Measurements from ENCODE around the gene LMO1.

LMO1 gene

DNA sequence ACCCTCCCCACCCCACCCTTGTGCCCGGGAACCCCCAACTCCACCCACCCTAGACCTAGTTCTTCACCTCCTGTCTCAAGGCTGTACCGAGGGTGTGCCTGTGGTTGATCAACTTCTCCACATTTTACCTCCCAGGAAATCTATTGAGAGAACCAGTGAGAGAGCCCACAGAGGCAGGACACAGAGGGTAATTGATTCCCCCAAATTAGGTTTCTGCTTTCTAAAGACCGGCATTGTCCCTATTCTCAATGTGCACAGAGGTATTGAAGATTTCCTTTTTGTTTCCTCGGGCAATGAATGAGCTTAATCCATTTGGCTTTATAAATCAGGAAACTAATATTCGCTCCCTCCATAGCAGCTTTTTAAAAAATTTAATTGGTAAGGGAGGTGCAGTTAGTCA is 6.0 kb upstream of the LMO1 start:
- TF ChIP-seq TAF1 (IDR thresholded peaks at IDR 0.05; ENCODE audit: low read depth) (no peak), CREB1 (IDR thresholded peaks at IDR 0.05; ENCODE audit: low read depth) (no peak), FOXM1 (IDR thresholded peaks at IDR 0.05; ENCODE audit: borderline replicate concordance, low read depth) (no peak), YY1 (IDR thresholded peaks at IDR 0.05; ENCODE audit: low read depth) (no peak), EP300 (IDR thresholded peaks at IDR 0.05; ENCODE audit: borderline replicate concordance) (no peak), TCF12 (IDR thresholded peaks at IDR 0.05; ENCODE audit: low read depth) (no peak), RAD21 (IDR thresholded peaks at IDR 0.05; ENCODE audit: low read depth) (no peak), NFIC (IDR thresholded peaks at IDR 0.05) (no peak), EGR1 (IDR thresholded peaks at IDR 0.05) (no peak), ZBTB7A (IDR thresholded peaks at IDR 0.05; ENCODE audit: low read depth) (no peak)
- TF ChIP-seq, protein P1, sequence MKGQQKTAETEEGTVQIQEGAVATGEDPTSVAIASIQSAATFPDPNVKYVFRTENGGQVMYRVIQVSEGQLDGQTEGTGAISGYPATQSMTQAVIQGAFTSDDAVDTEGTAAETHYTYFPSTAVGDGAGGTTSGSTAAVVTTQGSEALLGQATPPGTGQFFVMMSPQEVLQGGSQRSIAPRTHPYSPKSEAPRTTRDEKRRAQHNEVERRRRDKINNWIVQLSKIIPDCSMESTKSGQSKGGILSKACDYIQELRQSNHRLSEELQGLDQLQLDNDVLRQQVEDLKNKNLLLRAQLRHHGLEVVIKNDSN (IDR thresholded peaks at IDR 0.05), result no peak
- TF ChIP-seq, protein P2, sequence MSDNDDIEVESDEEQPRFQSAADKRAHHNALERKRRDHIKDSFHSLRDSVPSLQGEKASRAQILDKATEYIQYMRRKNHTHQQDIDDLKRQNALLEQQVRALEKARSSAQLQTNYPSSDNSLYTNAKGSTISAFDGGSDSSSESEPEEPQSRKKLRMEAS (IDR thresholded peaks at IDR 0.05), result no peak
- TF ChIP-seq, protein P3, sequence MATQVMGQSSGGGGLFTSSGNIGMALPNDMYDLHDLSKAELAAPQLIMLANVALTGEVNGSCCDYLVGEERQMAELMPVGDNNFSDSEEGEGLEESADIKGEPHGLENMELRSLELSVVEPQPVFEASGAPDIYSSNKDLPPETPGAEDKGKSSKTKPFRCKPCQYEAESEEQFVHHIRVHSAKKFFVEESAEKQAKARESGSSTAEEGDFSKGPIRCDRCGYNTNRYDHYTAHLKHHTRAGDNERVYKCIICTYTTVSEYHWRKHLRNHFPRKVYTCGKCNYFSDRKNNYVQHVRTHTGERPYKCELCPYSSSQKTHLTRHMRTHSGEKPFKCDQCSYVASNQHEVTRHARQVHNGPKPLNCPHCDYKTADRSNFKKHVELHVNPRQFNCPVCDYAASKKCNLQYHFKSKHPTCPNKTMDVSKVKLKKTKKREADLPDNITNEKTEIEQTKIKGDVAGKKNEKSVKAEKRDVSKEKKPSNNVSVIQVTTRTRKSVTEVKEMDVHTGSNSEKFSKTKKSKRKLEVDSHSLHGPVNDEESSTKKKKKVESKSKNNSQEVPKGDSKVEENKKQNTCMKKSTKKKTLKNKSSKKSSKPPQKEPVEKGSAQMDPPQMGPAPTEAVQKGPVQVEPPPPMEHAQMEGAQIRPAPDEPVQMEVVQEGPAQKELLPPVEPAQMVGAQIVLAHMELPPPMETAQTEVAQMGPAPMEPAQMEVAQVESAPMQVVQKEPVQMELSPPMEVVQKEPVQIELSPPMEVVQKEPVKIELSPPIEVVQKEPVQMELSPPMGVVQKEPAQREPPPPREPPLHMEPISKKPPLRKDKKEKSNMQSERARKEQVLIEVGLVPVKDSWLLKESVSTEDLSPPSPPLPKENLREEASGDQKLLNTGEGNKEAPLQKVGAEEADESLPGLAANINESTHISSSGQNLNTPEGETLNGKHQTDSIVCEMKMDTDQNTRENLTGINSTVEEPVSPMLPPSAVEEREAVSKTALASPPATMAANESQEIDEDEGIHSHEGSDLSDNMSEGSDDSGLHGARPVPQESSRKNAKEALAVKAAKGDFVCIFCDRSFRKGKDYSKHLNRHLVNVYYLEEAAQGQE (IDR thresholded peaks at IDR 0.05; ENCODE audit: low read depth), result no peak

DNA sequence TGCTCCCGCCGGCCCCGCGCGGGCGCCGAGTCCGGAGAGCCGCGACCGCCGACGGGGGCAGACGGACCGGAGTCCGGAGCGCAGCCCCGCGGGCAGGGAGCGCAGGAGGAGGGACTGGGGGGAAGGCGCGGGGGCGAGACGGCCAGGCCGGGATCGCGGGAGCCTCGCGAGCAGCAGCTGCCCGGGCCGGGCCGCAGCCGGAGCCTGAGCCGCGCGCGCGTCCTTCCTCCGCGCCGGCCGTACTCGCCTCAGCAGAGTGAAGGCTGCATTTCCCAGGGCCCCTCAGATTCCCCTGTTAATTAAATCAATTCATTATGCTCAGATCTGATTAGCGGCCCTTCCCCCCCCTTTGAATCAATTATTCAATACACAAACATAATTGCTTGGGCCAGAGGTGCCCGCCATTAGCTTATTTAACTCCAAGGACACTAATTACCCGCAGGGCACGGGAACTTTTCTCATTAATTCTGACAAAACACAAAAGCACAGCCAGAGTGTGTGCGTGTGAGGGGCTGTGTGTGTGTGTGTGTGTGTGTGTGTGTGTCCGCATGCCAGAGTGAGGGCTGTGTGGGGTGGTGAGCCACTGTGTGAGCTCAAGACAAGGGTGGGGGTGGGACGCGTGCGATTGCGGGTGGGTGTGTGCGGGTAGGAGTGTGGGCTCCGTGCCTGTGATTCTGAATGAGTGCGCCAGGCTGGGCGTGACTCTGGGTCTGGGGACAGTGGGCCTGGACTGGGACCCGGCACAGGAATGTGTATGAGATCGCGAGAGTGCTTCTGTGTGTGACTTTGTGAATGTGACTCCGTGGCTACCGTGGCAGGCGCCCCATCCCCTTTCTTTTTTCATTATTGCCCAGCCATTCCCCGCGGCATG is 5.1 kb upstream of the LMO1 start:
- TF ChIP-seq CEBPB (IDR thresholded peaks at IDR 0.05) (no peak), TEAD4 (IDR thresholded peaks at IDR 0.05) (no peak), YY1 (IDR thresholded peaks at IDR 0.05; ENCODE audit: low read depth) (no peak)
- TF ChIP-seq, protein P3 (IDR thresholded peaks at IDR 0.05; ENCODE audit: low read depth), result no peak

DNA sequence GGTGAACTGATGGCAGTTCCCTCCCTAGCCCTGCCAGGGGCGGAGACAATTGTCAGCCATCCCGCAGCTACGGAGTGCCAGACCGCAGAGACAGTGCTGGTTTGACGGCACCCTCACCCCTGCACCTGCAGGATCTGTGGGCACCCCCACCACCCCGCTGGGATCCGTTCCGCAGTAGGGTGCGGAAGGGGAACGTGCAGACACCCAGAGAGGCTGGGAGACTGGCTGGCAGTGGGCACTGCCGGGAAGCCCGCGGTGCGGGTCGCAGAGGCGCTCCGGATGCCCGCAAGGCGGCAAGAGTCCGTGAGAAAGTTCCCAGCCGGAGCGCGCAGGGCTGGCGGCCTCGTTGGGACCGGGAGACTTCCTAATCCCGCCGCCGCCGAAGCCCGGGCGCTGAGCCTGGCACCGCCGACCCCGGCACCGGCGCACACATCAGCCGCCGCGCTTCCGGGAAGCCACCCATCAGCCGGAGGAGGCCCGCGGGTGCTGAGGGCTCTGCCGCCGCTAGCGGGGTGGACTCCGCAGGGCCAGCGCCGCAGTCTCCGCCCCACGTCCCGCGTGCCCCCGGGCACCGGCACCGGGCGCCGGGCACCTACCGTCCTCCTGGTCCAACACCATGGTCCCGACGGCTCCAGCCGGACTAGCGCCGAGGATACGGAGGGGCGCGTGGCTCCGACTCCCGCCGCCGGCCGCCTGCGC is 4.3 kb upstream of the LMO1 start:
- no peak for TF ChIP-seq ZBTB7A (IDR thresholded peaks at IDR 0.05; ENCODE audit: low read depth)
- TF ChIP-seq, protein P3 (IDR thresholded peaks at IDR 0.05; ENCODE audit: low read depth), result no peak
- TF ChIP-seq CREB1 (IDR thresholded peaks at IDR 0.05; ENCODE audit: low read depth), result no peak

DNA sequence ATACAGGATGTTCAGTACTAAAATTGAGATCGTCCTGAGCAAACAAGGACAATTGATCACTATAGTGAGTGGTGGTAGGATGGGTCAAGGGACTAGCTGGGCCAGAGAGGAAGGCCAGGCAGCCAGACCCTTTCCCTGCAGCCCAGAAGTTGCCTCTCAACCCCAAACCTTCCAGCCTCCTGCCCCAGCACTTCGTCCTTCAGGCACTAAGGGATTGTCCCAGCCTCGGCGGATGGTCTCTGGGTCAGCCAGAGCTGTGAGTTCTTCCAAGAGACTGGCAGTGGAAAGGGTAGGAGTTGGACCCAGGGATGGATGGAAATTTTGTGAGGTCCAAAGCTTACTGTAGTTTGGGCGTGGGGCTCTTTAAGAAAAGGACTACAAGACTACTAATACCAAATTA is 3.6 kb upstream of the LMO1 start:
- TF ChIP-seq TCF12 (IDR thresholded peaks at IDR 0.05; ENCODE audit: low read depth) (no peak), TEAD4 (IDR thresholded peaks at IDR 0.05) (no peak), YY1 (IDR thresholded peaks at IDR 0.05; ENCODE audit: low read depth) (no peak), CREB1 (IDR thresholded peaks at IDR 0.05; ENCODE audit: low read depth) (no peak), NFIC (IDR thresholded peaks at IDR 0.05) (no peak), FOXM1 (IDR thresholded peaks at IDR 0.05; ENCODE audit: borderline replicate concordance, low read depth) (no peak), EGR1 (IDR thresholded peaks at IDR 0.05) (no peak)
- TF ChIP-seq, protein P1 (IDR thresholded peaks at IDR 0.05), result no peak
- TF ChIP-seq, protein P2 (IDR thresholded peaks at IDR 0.05), result no peak
- TF ChIP-seq, protein P3 (IDR thresholded peaks at IDR 0.05; ENCODE audit: low read depth), result no peak

All from Ishikawa (cell line).